ENCODE measurements around the gene SIDT1. TPM values are rescaled to one million over a fixed set of nuclear protein-coding genes. Genes with fewer than 3 reads are reported as not detected.

SIDT1 gene
- total RNA-seq, 5 donors from 2014 or later (not counting 1 experiment from before 2014, with no cell fraction given), result 44.9 to 75.5 (median 48.7) TPM

DNA sequence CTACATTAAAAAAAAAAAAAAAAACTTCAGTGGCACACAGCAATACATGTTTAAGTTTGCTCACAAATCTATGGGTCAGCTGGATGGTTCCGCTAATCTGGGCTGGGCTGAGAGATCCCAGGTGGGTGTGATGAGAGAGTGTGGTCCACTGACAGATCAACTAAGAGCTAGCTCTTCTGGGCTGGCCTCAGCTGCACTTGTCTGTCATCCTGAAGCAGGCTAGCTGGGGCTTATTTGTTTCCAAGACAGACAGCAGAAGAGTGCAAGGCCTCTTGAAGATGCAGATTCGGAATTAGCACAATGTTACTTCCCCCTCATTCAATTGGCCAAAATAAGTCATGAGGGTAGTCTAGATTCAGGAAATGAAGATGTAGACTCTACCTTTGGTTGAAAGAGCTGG lies 56.5 kb downstream of the SIDT1 start:
- H3K27me3 Mint-ChIP-seq, result no peaks in the 10 kb centered on the region
- no peak overlapping the region for H3K27ac Mint-ChIP-seq
- H3K27ac ChIP-seq (ENCODE audit: low read length), result no peak overlapping the region
- no peaks in the 10 kb centered on the region for H3K9me3 ChIP-seq
- POLR2A ChIA-PET, result interaction anchor here in 1 of 2 donors (1.0 kb wide), 1 partner anchor 24 kb away, joined by 4 read pairs; no protein-coding TSS in a partner anchor
- DNase-seq (no peak), ATAC-seq (replicated peaks in 1 of 4) (no peak)
- peaks cover 60% of the 10 kb centered on the region for H3K36me3 Mint-ChIP-seq
- CTCF ChIA-PET, result interaction anchor here (0.6 to 1.2 kb wide), 6 partner anchors 10 to 300 kb away, joined by 3 to 11 read pairs (median 5); no protein-coding TSS in a partner anchor
- H3K4me3 Mint-ChIP-seq, result no peak overlapping the region
- H3K9me3 Mint-ChIP-seq, result no peaks in the 10 kb centered on the region
- no peaks in the 10 kb centered on the region for H3K27me3 ChIP-seq (replicated peaks in 1 of 2; ENCODE audit: control insufficient read depth in 2 of 2, extremely low read depth in 1 of 2, insufficient read depth in 2 of 2, low read length in 1 of 2)
- peaks cover 0 to 65% of the 10 kb centered on the region in 2 donors for H3K36me3 ChIP-seq (ENCODE audit: control insufficient read depth in 2 of 2, extremely low read depth in 1 of 2, insufficient read depth in 1 of 2, low read length in 1 of 2)
- H3K4me3 ChIP-seq (ENCODE audit: control insufficient read depth in 1 of 2, extremely low read depth in 1 of 2, low read length in 1 of 2), result no peak overlapping the region
- WGBS (ENCODE audit: insufficient coverage), result 100% methylated on average over 1 of the region's 2 CpGs
- H3K4me1 Mint-ChIP-seq, result peaks cover 8 to 19% (median 11%) of the 10 kb centered on the region in 3 donors
- no peaks in the 10 kb centered on the region for H3K4me1 ChIP-seq (ENCODE audit: control insufficient read depth in 1 of 2, extremely low read depth in 1 of 2, insufficient read depth in 2 of 2, low read length in 2 of 2)

DNA sequence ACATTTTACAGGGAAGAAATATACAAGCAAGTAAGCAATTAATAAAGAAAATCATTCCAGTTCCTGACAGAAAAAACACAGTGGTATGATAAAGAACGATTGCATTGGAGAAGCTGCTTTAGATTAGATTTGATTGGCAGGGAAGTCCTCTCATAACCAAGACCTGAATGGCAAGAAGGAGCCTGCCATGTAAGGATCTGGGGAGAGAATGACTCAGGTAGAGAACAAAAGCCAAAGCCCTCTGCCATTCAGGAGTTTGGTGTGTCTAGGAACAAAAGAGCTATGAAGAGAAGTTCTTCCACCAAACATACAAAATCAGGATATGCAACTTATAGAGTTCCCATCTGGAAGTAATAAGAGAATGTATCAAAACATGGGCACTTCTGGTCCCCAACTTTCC lies 57.6 kb downstream of the SIDT1 start:
- Mint-ChIP-seq H3K36me3 (peaks cover 67% of the 10 kb centered on the region), H3K27me3 (no peaks in the 10 kb centered on the region)
- no CpG with 5 or more reads among the region's 1 CpG for WGBS (ENCODE audit: insufficient coverage)

GRCh38 chr3:113590983-113591382 lies 58.6 kb downstream of the SIDT1 start:
- H3K4me3 ChIP-seq (ENCODE audit: control insufficient read depth in 1 of 2, extremely low read depth in 1 of 2, low read length in 1 of 2), result peak overlapping the region in 1 of 2 donors; percentile 25
- POLR2A ChIA-PET, result no interaction called here
- Mint-ChIP-seq H3K4me1 (peaks cover 8 to 19% (median 11%) of the 10 kb centered on the region in 3 donors), H3K4me3 (no peak overlapping the region), H3K27me3 (no peaks in the 10 kb centered on the region), H3K9me3 (no peaks in the 10 kb centered on the region), H3K27ac (no peak overlapping the region), H3K36me3 (peaks cover 64% of the 10 kb centered on the region)
- H3K4me1 ChIP-seq (ENCODE audit: control insufficient read depth in 1 of 2, extremely low read depth in 1 of 2, insufficient read depth in 2 of 2, low read length in 2 of 2), result no peaks in the 10 kb centered on the region
- H3K27ac ChIP-seq (ENCODE audit: low read length), result no peak overlapping the region
- DNase-seq (peak in 10 of 35 experiments; percentile 1 to 34 (median 9)), ATAC-seq (replicated peaks in 1 of 4) (peak in 3 of 4 experiments; percentile 19 to 100 (median 65))
- H3K27me3 ChIP-seq (replicated peaks in 1 of 2; ENCODE audit: control insufficient read depth in 2 of 2, extremely low read depth in 1 of 2, insufficient read depth in 2 of 2, low read length in 1 of 2), result no peaks in the 10 kb centered on the region
- H3K36me3 ChIP-seq (ENCODE audit: control insufficient read depth in 2 of 2, extremely low read depth in 1 of 2, insufficient read depth in 1 of 2, low read length in 1 of 2), result peaks cover 0 to 53% of the 10 kb centered on the region in 2 donors
- WGBS (ENCODE audit: insufficient coverage), result 60% methylated on average over 1 of the region's 1 CpG
- CTCF ChIA-PET, result no interaction called here
- no peaks in the 10 kb centered on the region for H3K9me3 ChIP-seq

More for the DNA sequence above, 57.6 kb downstream of the SIDT1 start:
- DNase-seq, result no peak
- ChIA-PET POLR2A (no interaction called here), CTCF (interaction anchor here (0.6 to 1.2 kb wide), 2 partner anchors 13 to 92 kb away, joined by 5 to 11 read pairs; no protein-coding TSS in a partner anchor)
- no peak overlapping the region for H3K4me3 ChIP-seq (ENCODE audit: control insufficient read depth in 1 of 2, extremely low read depth in 1 of 2, low read length in 1 of 2)
- Mint-ChIP-seq H3K4me3 (no peak overlapping the region), H3K9me3 (no peaks in the 10 kb centered on the region), H3K27ac (no peak overlapping the region), H3K4me1 (peaks cover 8 to 19% (median 11%) of the 10 kb centered on the region in 3 donors)
- H3K27ac ChIP-seq (ENCODE audit: low read length), result no peak overlapping the region
- H3K27me3 ChIP-seq (replicated peaks in 1 of 2; ENCODE audit: control insufficient read depth in 2 of 2, extremely low read depth in 1 of 2, insufficient read depth in 2 of 2, low read length in 1 of 2), result no peaks in the 10 kb centered on the region
- H3K36me3 ChIP-seq (ENCODE audit: control insufficient read depth in 2 of 2, extremely low read depth in 1 of 2, insufficient read depth in 1 of 2, low read length in 1 of 2), result peaks cover 0 to 56% of the 10 kb centered on the region in 2 donors
- H3K9me3 ChIP-seq, result no peaks in the 10 kb centered on the region
- ATAC-seq (replicated peaks in 1 of 4), result no peak
- H3K4me1 ChIP-seq (ENCODE audit: control insufficient read depth in 1 of 2, extremely low read depth in 1 of 2, insufficient read depth in 2 of 2, low read length in 2 of 2), result no peaks in the 10 kb centered on the region

DNA sequence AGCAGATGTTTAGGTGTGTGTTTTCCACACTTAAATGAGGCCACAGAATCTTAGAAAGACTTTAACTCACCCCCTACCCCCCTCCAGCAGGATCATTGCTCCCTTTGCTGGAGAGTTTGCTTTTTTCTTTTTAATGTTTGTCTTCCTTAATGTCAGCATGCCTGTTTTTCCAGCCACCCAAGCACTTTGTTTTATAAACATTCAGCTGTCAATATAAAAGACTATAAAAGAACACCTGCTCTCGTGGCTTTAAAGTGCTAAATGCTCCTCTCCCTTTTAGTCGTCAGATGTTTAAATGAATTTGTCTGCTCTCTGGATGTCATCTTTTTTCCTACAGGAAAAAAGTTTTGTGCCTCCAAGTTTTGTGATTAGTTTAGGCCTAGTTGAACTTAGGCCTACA lies 61.7 kb downstream of the SIDT1 start:
- CTCF ChIA-PET, result no interaction called here
- H3K4me3 ChIP-seq (ENCODE audit: control insufficient read depth in 1 of 2, extremely low read depth in 1 of 2, low read length in 1 of 2), result no peak overlapping the region
- no peak for ATAC-seq (replicated peaks in 1 of 4)
- H3K27me3 ChIP-seq (replicated peaks in 1 of 2; ENCODE audit: control insufficient read depth in 2 of 2, extremely low read depth in 1 of 2, insufficient read depth in 2 of 2, low read length in 1 of 2), result no peaks in the 10 kb centered on the region
- no peak overlapping the region for H3K27ac Mint-ChIP-seq
- POLR2A ChIA-PET, result interaction anchor here in 1 of 2 donors (0.6 kb wide), 1 partner anchor 11 kb away, joined by 4 read pairs; no protein-coding TSS in a partner anchor
- no peak overlapping the region for H3K27ac ChIP-seq (ENCODE audit: low read length)
- peaks cover 8 to 19% (median 11%) of the 10 kb centered on the region in 3 donors for H3K4me1 Mint-ChIP-seq
- no CpG with 5 or more reads among the region's 2 CpGs for WGBS (ENCODE audit: insufficient coverage)
- H3K27me3 Mint-ChIP-seq, result no peaks in the 10 kb centered on the region
- DNase-seq, result no peak
- H3K4me3 Mint-ChIP-seq, result no peak overlapping the region
- no peaks in the 10 kb centered on the region for H3K9me3 ChIP-seq
- no peaks in the 10 kb centered on the region for H3K9me3 Mint-ChIP-seq
- H3K36me3 Mint-ChIP-seq, result peaks cover 56% of the 10 kb centered on the region
- H3K36me3 ChIP-seq (ENCODE audit: control insufficient read depth in 2 of 2, extremely low read depth in 1 of 2, insufficient read depth in 1 of 2, low read length in 1 of 2), result peaks cover 0 to 41% of the 10 kb centered on the region in 2 donors
- H3K4me1 ChIP-seq (ENCODE audit: control insufficient read depth in 1 of 2, extremely low read depth in 1 of 2, insufficient read depth in 2 of 2, low read length in 2 of 2), result no peaks in the 10 kb centered on the region

DNA sequence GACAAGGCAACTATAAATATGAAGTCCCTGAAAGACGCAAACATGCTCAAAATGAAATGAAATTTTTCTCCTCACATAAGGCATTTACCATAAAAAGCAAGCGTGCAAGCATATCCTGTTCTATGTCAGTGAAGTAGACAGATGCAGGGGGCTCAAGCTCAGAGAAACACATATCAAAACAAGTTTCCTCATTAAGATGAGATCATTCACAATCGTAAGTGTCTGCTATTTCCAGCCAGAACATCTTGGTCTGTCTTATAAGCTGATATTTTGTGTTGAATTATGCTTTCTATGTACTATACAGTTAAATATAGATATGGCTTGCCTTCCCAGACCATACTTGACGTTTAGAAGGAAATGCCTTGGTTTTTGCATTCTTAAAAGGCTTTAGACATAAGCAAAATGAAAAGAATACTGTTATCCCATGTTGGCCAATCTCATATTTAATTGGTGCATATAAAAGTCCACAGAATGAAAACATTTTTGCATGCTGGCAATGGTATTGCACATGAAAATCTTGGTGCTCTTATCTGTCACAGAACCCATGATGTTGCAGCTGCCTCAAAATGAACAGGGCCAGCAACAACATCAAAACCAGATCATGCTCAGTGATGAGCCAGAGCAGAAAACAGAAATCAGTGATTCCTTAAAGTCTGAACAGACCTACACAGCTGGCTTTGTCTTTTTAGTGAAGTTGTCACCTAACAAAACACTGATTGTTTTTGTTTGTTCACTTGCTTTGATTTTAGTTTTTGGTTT lies 65.4 kb downstream of the SIDT1 start:
- H3K27ac Mint-ChIP-seq, result no peak overlapping the region

DNA sequence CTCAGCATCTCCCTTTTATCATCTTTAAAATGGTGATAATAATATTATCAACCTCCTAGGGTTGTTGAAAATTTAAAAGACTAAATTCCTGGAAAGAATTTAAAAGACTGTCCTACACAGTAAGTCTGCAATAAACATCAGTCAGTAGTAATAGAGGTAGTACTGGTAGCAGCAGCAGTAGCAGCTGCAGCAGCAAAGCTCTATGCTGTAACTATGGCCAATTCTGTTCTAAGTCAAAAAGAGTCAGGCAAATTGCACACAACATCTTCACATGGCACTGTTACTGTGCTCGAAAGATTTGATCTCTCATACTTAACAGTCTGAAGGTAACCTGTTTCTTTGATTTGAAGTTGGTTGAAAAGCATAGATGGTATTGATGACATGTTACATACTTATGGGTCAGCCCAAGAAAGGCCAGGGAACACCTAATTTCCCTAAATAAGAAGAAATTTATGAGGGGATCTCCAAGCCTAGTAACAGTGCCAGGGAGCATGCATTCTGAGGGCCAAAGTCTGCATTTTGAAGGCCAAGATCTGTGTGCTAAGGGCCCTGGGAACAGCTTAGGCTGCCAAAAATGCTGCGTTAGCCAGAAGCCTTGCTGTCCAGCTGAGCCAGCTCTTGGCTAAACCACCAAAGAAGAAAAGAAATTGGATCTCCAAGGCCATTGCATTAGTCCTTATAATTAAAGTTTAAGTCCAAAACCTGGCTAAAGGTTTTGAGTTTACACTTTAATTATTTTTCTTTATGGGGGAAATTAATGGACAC lies 68.2 kb downstream of the SIDT1 start:
- Histone ChIP-seq H3K27me3 (replicated peaks in 1 of 2; ENCODE audit: control insufficient read depth in 2 of 2, extremely low read depth in 1 of 2, insufficient read depth in 2 of 2, low read length in 1 of 2) (no peaks in the 10 kb centered on the region), H3K9me3 (no peaks in the 10 kb centered on the region), H3K4me1 (ENCODE audit: control insufficient read depth in 1 of 2, extremely low read depth in 1 of 2, insufficient read depth in 2 of 2, low read length in 2 of 2) (peaks cover 0 to 2% of the 10 kb centered on the region in 2 experiments), H3K4me3 (ENCODE audit: control insufficient read depth in 1 of 2, extremely low read depth in 1 of 2, low read length in 1 of 2) (no peak overlapping the region), H3K36me3 (ENCODE audit: control insufficient read depth in 2 of 2, extremely low read depth in 1 of 2, insufficient read depth in 1 of 2, low read length in 1 of 2) (peaks cover 0 to 52% of the 10 kb centered on the region in 2 donors), H3K27ac (ENCODE audit: low read length) (no peak overlapping the region)
- Mint-ChIP-seq H3K4me1 (peaks cover 6 to 7% (median 7%) of the 10 kb centered on the region in 3 donors), H3K9me3 (no peaks in the 10 kb centered on the region), H3K27me3 (no peaks in the 10 kb centered on the region), H3K27ac (no peak overlapping the region), H3K36me3 (peaks cover 42% of the 10 kb centered on the region), H3K4me3 (no peak overlapping the region)
- ChIA-PET POLR2A (interaction anchor here in 1 of 2 donors (0.5 to 0.6 kb wide), 2 partner anchors 24 to 42 kb away, joined by 3 to 4 read pairs; no protein-coding TSS in a partner anchor), CTCF (no interaction called here)
- no peak for DNase-seq
- ATAC-seq (replicated peaks in 1 of 4), result no peak
- WGBS (ENCODE audit: insufficient coverage), result no CpG with 5 or more reads among the region's 2 CpGs

More for the DNA sequence above, 65.4 kb downstream of the SIDT1 start:
- no CpG with 5 or more reads among the region's 4 CpGs for WGBS (ENCODE audit: insufficient coverage)
- Histone ChIP-seq H3K27me3 (replicated peaks in 1 of 2; ENCODE audit: control insufficient read depth in 2 of 2, extremely low read depth in 1 of 2, insufficient read depth in 2 of 2, low read length in 1 of 2) (no peaks in the 10 kb centered on the region), H3K36me3 (ENCODE audit: control insufficient read depth in 2 of 2, extremely low read depth in 1 of 2, insufficient read depth in 1 of 2, low read length in 1 of 2) (peaks cover 0 to 37% of the 10 kb centered on the region in 2 donors), H3K4me3 (ENCODE audit: control insufficient read depth in 1 of 2, extremely low read depth in 1 of 2, low read length in 1 of 2) (no peak overlapping the region), H3K27ac (ENCODE audit: low read length) (no peak overlapping the region), H3K4me1 (ENCODE audit: control insufficient read depth in 1 of 2, extremely low read depth in 1 of 2, insufficient read depth in 2 of 2, low read length in 2 of 2) (no peaks in the 10 kb centered on the region), H3K9me3 (no peaks in the 10 kb centered on the region)
- no peak for DNase-seq
- no peaks in the 10 kb centered on the region for H3K9me3 Mint-ChIP-seq
- H3K4me1 Mint-ChIP-seq, result no peaks in the 10 kb centered on the region
- POLR2A ChIA-PET, result no interaction called here
- H3K36me3 Mint-ChIP-seq, result peaks cover 42% of the 10 kb centered on the region
- ATAC-seq (replicated peaks in 1 of 4), result no peak
- H3K4me3 Mint-ChIP-seq, result no peak overlapping the region
- CTCF ChIA-PET, result interaction anchor here in 1 of 2 donors (0.5 to 1.9 kb wide), 2 partner anchors 20 to 102 kb away, joined by 4 to 5 read pairs; no protein-coding TSS in a partner anchor
- no peaks in the 10 kb centered on the region for H3K27me3 Mint-ChIP-seq
